GM19043 (cell line): ENCODE results near the gene ARF6.
"Not testable (repeated sequence)": the region's sequence is repeated elsewhere in the genome, so short reads cannot be mapped to it uniquely, and the experiment has no call there.

Source experiments
- ATAC-seq: cut with Tn5 transposase; IDR thresholded peaks from one replicate; pipeline ENCODE4 v1.9.1; 2021; ENCODE audit warnings: low read depth; ENCODE audit not compliant: unreplicated experiment

The ARF6 gene

DNA sequence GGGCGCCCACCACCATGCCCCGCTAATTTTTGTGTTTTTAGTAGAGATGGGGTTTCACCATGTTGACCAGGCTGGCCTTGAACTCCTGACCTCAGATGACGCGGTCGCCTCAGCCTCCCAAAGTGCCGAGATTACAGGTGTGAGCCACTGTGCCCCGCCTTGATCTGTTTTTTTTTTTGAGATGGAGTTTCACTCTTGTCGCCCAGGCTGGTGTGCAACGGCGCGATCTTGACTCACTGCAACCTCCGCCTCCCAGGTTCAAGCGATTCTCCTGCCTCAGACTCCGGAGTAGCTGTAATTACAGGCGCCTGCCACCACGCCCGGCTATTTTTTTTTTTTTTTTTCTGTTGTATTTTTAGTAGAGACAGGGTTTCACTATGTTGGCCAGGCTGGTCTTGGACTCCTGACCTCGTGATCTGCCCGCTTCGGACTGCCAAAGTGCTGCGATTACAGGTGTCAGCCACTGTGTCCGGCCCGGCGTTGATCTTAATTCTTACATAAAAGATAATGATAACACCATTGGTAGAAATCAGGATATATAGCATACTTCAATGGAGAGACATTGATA lies 9.9 kb downstream of the ARF6 start:
- not testable (repeated sequence) for ATAC-seq

DNA sequence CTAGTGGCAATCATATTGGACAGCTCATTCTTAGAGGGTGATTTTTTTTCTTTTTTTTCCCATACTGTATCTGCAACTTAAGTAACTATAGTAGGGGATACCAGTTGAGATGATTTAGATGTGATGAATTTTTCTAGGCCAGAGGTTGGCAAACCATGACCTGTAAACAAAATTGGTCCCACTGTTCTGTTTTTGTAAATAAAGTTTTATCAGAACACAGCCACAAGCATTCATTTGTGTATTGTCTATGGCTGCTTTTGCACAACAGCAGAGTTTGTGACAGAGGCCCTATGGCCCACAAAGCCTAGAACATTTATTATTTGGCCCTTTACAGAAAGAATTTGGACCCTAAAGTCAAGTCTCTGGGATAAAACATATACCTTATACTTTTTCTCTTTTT lies 11.4 kb downstream of the ARF6 start:
- ATAC-seq = no peak

DNA sequence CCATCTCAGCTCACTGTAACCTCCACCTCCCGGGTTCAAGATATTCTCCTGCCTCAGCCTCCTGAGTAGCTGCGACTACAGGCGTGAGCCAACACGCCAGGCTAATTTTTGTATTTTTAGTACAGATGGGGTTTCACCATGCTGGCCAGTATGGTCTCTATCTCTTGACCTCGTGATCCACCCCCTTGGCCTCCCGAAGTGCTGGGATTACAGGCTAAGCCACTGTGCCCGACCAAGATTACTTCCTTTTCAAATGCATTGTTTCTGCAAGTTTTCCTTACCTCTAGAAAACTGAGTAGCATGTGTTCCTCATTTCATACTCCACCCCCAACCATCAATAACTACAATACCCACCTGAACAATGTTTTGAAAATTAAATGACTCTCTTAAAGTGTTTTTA lies 13.1 kb downstream of the ARF6 start:
- ATAC-seq = no peak

DNA sequence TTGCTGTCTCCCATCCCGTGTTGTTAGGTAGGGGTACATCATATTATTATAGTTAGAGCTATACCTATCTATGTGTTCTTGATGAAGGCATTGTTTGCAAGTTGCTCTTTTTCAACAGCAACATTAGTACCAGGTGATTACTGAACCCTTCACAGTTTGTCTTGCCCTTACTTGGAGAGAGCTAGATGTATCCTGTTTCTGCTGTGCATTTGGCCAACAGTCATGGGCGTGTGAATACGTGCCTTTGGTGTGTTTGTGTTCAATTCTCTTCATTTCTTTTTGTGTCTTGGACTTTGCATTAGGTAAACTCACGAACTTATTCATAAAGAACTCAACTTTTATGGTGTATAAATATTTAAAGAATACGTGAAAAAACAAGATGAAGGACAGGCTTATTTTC lies 14.3 kb downstream of the ARF6 start:
- ATAC-seq = no peak

DNA sequence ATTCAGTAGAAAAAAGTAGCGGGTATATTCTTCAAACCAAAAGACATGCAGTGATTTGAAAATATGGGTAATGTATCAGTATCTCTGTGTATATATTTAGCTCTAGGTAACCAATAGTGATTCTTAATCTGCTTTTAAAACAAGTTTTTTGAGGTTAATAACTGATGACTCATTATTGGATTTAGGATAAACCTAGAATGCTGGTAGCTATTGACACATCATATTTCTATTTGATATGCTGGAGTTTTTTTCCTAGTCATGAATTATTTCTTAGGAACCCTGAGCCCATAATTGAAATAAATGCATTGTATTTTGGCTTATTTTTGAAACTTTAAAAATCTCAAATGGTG lies 15.5 kb downstream of the ARF6 start:
- ATAC-seq = no peak

DNA sequence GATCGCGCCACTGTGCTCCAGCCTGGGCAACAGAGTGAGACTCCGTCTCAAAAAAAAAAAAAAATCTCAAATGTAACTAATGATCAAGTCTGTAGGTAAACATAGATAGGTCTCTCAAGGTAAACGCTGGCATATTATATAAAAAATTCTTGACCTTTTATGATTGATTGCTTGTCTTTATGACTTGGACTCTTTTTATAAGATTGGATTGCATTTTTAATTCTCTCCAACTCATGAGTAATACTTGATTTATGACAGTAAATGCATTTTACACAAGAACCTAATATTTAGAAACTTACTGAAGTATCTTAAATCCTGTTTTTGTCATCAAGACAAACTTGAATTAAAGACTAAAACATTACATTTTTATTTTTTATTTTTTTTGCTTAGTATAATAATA lies 16.1 kb downstream of the ARF6 start:
- ATAC-seq = no peak

DNA sequence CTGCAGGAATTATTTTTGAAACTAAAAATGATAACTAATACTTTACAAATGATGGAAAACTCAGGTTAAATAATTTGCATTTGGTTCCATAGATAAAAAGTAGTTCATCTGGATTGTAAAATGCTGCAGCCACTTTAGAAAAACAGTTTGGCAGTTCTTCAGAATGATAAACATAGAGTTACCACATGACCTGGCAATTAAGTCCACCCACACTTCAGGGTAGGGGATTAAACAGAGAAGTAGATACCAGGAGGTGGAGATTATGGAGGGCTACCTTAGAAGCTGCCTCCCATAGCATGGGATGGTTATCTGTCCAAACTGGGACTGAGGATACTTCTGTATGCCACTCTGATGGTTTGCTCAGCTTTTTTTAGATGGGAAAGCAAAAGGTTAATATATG lies 22.2 kb downstream of the ARF6 start:
- no peak for ATAC-seq

DNA sequence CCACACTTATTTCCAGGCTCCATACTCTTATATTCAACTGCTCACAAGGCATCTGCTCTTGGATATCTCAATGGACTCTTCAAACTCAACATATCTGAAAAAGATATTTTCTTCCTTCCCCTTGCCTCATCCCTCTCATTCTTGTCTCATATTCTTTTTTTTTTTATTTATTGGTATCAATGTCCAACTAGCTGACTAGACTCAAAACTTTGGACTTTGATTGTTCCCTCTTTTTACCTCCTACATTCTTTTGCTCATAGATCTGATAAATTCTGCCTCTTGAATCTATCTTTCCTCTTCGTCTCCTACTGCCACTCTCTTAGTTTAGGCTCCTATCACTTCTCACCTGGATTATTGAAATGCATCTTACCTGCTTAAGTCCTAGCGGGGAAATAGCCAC lies 25.8 kb downstream of the ARF6 start:
- no peak for ATAC-seq

DNA sequence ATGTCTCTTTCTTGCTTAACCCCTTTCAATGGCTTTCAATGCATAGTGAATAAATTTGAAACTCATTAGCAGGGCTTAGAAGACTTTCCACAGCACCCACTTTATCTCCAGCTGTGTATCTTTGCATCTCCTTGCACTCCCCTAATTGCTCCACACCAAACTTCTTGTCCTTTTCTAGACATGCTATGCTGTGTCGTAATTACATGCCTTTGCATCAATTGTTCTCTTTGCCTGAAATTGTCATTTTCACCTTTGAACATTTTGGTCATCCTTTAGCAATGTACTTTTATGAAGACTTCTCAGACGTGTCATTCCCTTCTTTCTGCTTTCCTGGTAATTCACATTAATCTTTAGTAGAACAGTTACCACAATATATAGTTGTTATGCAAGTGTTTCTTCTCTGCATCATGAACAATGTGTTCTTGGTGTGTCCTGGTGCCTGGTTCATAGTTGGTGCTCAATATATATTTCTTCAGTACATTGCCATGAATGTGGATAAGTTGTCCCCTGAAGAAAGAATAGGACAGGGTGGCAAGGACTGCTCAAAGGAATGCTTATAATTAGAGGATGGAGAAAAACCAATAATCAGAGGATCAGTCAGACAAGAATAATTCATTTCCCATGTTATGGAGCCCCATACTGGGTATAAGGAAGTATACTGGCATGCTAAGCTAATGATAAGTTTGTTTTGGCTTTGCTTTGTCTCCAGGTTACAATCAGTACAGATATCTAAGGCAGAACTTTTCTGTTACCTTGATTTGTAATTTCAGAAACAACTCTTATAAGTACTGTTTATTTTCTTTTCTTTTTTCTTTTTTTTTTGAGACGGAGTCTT lies 27.2 kb downstream of the ARF6 start:
- no peak for ATAC-seq

DNA sequence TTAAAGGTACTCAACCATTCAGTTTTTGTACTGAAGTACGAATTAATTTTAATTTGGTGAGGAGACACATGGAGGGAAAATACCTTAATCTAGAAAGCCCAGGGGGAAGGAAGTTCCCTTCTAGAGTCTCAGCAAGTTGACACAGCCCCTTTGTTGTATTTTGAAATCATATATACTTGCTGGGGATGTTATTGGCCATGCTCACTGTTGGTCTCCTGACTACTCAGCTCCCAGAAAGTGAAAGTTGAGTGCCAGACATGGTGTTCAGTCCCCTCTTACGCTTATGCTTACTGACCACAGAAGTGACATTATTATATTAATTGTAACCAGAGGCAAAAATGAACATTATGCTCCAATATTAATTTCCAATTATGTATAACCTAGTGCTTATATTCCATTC lies 28.1 kb downstream of the ARF6 start:
- ATAC-seq = no peak

DNA sequence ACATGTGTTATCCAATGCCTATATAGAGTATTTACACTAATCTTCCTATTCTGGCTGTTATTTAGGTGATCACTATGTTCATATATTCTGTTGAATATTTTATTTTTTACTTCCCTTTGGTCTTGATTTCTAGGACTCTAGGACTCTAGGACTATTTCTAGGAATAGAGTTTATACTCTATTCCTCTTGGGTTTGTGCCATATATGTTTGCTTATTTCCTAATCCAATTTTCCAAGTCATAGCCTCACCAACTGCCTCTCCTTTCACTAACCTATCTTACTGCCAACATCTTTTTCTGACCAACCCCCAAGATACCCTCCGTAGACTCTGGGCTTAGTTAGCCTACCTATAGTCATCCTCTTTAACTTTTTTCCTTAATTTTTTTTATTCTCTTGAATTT lies 28.5 kb downstream of the ARF6 start:
- no peak for ATAC-seq

DNA sequence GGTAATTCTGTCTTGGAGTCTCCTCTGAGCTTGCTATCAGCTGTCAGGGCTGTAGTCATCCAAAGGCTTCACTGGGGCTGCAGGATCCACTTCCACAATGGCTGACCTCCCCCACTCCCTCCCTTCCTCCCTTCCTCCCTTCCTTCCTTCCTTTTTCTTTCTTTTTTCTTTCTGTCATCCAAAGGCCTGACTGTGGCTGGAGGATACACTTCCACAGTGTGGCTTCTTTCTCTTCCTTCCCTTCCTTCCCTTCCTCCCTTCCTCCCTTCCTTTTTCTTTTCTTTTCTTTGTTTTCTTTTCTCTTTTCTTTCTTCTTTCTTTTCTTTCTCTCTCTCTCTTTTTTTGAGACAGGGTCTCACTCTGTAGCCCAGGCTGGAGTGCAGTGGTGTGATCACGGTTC lies 30.6 kb downstream of the ARF6 start:
- no peak for ATAC-seq

DNA sequence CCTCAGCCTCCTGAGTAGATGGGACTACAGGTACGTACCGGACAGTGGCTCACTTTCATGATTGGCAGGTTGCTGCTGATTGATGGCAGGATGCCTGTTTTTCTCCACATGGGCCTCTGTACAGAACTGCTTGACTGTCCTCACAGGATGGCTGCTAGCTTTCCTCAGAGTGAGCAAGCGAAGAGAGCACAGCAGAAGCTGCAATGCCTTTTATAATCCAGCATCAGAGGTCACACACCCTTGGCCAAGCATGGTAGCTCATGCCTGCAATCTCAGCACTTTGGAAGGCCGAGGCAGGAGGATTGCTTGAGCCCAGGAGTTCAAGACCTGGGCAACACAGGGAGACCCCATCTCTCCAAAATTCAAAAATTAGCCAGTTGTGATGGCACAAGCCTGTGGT lies 31.0 kb downstream of the ARF6 start:
- ATAC-seq = no peak

DNA sequence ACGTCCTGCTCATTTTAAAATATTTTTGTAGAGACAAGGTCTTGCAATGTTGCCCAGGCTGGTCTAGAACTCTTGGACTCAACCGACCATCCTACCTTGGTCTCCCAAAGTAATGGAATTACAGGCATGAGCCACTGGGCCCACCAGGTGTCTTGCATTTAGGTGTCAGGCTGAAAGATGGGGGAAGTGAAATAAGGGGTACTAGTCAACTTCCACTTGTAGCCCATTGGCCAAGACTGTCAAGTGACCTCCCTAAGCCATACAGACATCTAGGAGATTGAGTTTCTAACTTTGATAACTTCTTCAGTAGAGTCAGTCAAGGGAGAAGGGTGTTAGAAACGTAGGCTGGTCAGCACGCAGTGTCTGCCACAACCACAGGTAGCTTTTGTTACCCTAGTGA lies 32.0 kb downstream of the ARF6 start:
- ATAC-seq = no peak

DNA sequence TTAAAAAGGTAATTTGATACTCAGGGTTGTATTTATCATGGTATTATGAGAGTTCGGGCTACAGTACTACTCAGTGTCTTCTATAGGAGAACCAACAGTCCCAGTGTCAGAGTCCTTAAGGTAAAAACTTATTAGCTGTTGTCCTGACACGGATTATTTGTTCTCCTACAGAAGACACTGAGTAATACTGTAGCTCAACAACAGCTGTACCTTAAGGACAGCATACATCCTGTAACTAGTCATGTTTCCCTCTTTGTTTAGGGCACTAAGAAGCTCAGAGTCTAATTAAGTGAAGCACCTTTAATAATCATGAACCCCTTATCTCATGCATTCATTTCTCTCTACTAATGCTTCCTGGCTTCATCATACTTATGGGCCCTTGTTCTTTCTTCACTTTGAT lies 33.9 kb downstream of the ARF6 start:
- ATAC-seq = no peak

DNA sequence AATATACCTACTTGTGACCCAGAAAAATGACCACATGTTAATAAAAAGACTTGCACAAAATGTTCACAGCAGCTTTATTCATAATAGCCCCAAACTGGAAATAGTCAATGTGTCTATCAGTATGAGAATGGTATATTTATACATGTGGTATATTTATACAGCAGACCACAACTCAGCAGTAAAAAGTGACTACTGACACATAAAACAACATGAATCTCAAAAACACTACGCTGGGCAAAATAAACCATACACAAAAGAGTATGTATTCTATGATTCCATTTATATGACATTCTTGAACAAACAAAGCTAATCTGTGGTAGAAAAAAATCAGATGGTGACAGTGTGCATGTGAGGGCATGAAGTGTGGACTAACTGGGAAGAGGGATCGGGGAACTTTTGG lies 35.1 kb downstream of the ARF6 start:
- no peak for ATAC-seq

DNA sequence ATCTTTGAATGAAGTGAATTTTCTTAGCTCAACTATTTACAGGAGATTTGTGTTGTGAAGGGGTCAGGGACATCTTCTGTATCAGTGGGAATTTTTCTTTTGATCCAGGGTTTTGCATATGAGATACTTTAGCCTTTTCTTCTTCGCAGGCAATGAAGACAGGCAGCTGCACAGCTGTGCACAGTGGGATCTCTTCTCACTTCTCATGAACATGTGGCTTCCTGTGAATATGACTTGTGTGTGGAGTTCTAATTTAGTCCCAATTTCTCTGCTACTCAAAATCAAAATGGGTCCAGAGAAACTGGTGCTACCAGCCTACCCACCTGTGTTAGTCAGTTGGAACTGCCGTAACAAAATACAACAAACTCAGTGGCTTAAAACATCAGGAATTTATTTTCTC lies 37.8 kb downstream of the ARF6 start:
- no peak for ATAC-seq

DNA sequence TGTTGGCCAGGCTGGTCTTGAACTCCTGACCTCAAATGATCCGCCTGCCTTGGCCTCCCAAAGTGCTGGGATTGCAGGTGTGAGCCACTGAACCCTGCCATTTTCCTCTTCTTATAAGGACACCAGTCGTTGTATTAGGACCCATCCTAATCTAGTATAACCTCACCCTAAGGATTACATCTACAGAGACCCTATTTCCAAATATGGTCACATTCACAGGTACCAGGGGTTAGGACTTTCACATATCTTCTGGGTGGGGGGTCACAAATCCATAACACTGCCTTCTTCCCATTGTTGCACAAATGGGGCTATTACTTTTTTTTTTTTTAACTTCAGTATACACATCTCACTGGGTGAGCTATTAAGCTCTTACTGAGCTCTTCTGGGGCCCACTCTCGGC lies 38.6 kb downstream of the ARF6 start:
- ATAC-seq = no peak

DNA sequence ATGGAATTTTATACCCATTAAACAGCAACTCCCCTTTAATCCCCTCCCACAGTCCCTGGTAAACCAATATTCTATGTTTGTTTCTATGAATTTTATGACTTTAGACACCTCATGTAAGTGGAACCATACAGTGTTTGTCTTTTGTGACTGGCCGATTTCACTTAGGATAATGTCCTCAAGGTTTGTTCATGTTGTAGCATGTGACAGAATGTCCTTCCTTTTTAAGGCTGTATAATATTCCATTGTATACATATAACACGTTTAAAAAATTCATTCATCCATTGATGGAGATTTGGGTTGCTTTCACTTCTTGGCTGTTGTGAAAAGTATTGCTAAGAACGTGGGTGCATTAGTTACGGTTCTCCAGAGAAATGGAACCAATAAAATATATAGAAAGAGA lies 40.2 kb downstream of the ARF6 start:
- no peak for ATAC-seq

DNA sequence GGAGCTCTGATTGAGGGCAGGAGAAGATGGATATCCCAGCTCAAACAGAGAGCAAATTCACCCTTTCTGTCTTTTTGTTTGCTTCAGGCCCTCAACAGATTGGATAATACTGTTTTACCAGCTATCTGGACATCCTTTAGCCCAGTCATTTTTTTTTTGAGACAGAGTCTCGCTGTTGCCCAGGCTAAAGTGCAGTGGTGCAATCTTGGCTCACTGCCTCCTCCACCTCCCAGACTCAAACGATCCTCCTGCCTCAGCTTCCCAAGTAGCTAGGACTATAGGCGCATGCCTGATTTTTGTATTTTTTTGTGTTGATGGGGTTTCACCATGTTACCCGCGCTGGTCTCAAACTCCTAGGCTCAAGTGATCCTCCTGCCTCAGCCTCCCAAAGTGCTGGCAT lies 40.8 kb downstream of the ARF6 start:
- no peak for ATAC-seq

DNA sequence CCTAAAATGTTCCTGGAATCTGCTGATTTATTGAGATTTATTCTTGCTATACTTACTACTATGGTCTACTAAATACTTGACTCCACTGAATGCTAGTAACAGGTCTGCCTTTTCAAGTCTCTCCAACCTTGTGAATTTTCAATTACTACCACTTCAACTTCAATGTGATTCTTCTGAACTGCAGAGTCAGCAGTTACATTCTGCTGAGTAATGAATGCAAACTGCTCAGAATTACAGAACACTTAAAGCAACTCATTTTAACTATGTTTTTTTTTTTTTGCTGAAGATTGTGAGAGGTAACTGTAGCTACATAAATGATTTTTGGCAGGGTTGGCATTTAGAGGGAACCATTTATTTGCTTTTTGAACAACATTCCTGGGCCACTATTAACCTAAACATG lies 41.8 kb downstream of the ARF6 start:
- no peak for ATAC-seq

DNA sequence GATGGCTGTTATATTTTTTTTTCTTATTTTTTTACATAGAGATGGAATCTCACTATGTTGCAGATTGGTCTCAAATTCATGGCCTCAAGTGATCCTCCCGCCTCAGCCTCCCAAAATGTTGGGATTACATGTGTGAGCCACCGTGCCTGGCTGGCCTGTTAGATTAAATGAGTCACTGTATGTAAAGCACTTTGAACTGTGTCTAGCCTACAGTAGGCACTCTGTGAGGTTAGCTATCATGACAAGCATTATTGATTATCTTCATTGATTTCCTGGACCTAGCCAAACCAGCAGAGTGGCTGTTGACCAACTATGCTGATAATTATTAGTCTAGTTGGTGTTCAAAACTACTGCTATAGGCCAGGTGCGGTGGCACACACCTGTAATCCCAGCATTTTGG lies 42.6 kb downstream of the ARF6 start:
- ATAC-seq = no peak

DNA sequence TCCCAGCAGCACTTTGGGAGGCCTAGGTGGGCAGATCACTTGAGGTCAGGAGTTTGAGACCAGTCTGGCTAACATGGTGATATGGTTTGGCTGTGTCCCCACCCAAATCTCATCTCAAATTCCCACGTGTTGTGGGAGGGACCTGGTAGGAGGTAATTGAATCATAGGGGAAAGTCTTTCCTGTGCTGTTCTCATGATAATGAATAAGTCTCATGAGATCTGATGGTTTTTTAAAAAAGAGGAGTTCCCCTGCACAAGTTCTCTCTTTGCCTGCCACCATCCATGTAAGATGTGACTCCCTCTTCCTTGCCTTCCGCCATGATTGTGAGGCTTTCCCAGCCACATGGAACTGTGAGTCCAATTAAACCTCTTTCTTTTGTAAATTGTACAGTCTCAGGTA lies 43.4 kb downstream of the ARF6 start:
- ATAC-seq = not testable (repeated sequence)
